Progenitor cell of endocrine pancreas (in vitro differentiated cells): ENCODE results near the gene REV1. TPM values are rescaled to one million over a fixed set of nuclear protein-coding genes. Genes with fewer than 3 reads are reported as not detected.

Source experiments
- DNase-seq: peaks from one replicate; pipeline ENCODE4 v3.0.0; 2021; ENCODE audit warnings: low spot score; ENCODE audit not compliant: unreplicated experiment
- H3K27ac Mint-ChIP-seq: 2 replicates; pipeline ENCODE4 v1.8.0; 2021; ENCODE audit warnings: mild to moderate bottlenecking, moderate library complexity, mixed read lengths
- H3K27me3 Mint-ChIP-seq: 2 replicates; pipeline ENCODE4 v1.8.0; 2021; ENCODE audit warnings: mixed read lengths
- H3K36me3 Mint-ChIP-seq: 2 replicates; pipeline ENCODE4 v1.8.0; 2022; ENCODE audit warnings: mixed read lengths; ENCODE audit not compliant: insufficient read depth
- H3K4me1 Mint-ChIP-seq: 2 replicates; pipeline ENCODE4 v1.8.0; 2021; ENCODE audit warnings: low read depth, mixed read lengths
- H3K4me3 Mint-ChIP-seq: 2 replicates; pipeline ENCODE4 v1.8.0; 2021; ENCODE audit warnings: low read depth, mild to moderate bottlenecking, moderate library complexity, mixed read lengths
- H3K9me3 Mint-ChIP-seq: 2 replicates; pipeline ENCODE4 v1.8.0; 2021; ENCODE audit warnings: low read depth, mixed read lengths
- total RNA-seq: library from RNA; stranded (reverse); gene quantifications from 2 replicates; pipeline ENCODE4 v1.2.1, GENCODE V29; 2021
- TF ChIP-seq, protein P1 (sequence below): fragments of 200-600 bp; sonication (generic); IDR thresholded peaks from one replicate; pipeline ENCODE4 v1.5.0; 2021; ENCODE audit warnings: antibody characterized with exemption, mild to moderate bottlenecking; ENCODE audit not compliant: unreplicated experiment

Gene REV1
- total RNA-seq, 1 donor from 2014 or later, result 53.7 TPM

DNA sequence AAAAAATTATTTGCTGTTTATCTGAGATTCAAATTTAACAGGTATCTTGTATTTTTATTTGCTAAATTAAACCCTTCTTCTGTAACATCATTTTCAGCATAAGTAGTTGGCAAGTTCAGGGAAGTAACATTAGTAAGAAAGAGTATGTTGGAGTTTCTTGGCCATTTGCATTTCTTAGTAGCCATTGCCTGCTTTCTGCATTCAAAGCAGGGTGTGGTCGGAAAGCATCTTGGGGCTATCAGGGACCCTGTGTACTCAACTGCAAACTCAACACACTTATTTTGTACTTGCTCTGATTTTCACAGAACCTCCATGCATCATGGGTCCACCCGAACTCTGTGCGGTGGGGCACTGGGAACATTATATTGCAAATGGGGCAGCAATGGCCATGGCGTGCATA, 30.4 kb upstream of the REV1 start:
- H3K4me3 Mint-ChIP-seq, result no peak overlapping the region
- H3K27me3 Mint-ChIP-seq, result peaks cover 4% of the 10 kb centered on the region
- DNase-seq, result no peak
- no peaks in the 10 kb centered on the region for H3K4me1 Mint-ChIP-seq
- TF ChIP-seq, protein P1, sequence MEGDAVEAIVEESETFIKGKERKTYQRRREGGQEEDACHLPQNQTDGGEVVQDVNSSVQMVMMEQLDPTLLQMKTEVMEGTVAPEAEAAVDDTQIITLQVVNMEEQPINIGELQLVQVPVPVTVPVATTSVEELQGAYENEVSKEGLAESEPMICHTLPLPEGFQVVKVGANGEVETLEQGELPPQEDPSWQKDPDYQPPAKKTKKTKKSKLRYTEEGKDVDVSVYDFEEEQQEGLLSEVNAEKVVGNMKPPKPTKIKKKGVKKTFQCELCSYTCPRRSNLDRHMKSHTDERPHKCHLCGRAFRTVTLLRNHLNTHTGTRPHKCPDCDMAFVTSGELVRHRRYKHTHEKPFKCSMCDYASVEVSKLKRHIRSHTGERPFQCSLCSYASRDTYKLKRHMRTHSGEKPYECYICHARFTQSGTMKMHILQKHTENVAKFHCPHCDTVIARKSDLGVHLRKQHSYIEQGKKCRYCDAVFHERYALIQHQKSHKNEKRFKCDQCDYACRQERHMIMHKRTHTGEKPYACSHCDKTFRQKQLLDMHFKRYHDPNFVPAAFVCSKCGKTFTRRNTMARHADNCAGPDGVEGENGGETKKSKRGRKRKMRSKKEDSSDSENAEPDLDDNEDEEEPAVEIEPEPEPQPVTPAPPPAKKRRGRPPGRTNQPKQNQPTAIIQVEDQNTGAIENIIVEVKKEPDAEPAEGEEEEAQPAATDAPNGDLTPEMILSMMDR, result no peak
- H3K36me3 Mint-ChIP-seq, result no peaks in the 10 kb centered on the region
- H3K9me3 Mint-ChIP-seq, result no peaks in the 10 kb centered on the region
- H3K27ac Mint-ChIP-seq, result no peak overlapping the region

DNA sequence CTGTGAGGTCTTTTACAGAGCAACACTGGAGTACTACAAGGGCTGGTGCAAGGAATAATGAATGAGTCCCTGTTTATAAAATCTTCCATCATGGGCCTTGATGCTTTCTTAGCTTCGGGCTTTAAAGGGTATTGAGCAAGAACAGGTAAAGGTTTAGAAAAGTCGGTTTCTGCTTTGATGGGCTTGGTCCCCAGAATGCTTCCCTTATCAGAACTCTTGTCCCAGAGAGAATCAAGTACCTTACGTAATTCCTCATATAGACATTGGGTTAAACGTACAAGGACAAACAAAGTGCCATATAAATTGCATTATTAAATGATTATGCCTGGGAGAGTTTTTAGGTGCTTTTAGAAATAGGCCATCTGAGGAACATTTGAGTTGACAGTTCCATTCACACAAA, 24.5 kb upstream of the REV1 start:
- no peak overlapping the region for H3K4me3 Mint-ChIP-seq

DNA sequence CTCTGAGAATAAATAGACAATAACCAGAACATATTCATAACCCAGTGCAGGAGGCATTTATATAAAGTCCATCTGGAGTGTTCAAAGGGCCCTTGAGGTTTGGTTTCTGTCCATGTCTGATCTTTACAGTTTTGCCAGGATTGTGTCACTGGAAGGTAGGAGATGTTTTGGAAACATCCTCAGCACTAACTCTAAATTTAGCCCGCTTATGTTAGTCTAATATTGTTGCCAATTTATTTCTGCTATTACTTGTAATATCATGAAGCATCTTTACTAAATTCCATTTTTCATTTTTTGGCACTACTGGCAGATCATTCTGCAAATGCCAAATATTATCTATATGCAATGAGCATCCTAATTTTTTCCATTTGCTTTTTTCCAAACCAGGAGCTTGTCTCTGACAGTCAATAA, 22.4 kb upstream of the REV1 start:
- no peak for DNase-seq
- Mint-ChIP-seq H3K27me3 (no peaks in the 10 kb centered on the region), H3K27ac (no peak overlapping the region), H3K4me3 (no peak overlapping the region), H3K4me1 (peaks cover 7% of the 10 kb centered on the region), H3K9me3 (no peaks in the 10 kb centered on the region), H3K36me3 (no peaks in the 10 kb centered on the region)
- TF ChIP-seq, protein P1, result no peak

More for the DNA sequence above, 24.5 kb upstream of the REV1 start:
- H3K27ac Mint-ChIP-seq, result no peak overlapping the region
- H3K9me3 Mint-ChIP-seq, result no peaks in the 10 kb centered on the region
- no peak for DNase-seq
- no peaks in the 10 kb centered on the region for H3K36me3 Mint-ChIP-seq
- TF ChIP-seq, protein P1, result no peak
- peaks cover 4% of the 10 kb centered on the region for H3K27me3 Mint-ChIP-seq
- H3K4me1 Mint-ChIP-seq, result no peaks in the 10 kb centered on the region

DNA sequence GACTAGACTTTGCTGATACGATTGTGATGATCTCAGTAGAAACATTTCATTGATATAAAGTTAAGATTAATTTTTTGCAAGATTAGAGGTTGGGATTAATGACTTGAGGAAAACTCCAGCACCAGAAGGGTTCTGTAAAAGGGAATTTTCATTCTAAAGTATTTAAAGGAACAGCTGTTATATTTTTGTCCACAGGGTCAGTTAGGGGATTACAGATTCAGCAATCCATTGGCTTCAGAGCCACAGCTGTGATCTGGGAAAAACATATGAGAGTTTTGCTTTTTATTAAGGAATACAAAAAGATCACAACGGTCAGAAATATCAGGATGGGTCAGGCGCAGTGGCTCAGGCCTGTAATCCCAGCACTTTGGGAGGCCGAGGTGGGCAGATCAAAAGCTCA, 19.6 kb upstream of the REV1 start:
- Mint-ChIP-seq H3K27ac (no peak overlapping the region), H3K27me3 (no peaks in the 10 kb centered on the region), H3K9me3 (no peaks in the 10 kb centered on the region), H3K4me3 (no peak overlapping the region), H3K36me3 (no peaks in the 10 kb centered on the region), H3K4me1 (peaks cover 7% of the 10 kb centered on the region)
- no peak for DNase-seq
- TF ChIP-seq, protein P1, result no peak

DNA sequence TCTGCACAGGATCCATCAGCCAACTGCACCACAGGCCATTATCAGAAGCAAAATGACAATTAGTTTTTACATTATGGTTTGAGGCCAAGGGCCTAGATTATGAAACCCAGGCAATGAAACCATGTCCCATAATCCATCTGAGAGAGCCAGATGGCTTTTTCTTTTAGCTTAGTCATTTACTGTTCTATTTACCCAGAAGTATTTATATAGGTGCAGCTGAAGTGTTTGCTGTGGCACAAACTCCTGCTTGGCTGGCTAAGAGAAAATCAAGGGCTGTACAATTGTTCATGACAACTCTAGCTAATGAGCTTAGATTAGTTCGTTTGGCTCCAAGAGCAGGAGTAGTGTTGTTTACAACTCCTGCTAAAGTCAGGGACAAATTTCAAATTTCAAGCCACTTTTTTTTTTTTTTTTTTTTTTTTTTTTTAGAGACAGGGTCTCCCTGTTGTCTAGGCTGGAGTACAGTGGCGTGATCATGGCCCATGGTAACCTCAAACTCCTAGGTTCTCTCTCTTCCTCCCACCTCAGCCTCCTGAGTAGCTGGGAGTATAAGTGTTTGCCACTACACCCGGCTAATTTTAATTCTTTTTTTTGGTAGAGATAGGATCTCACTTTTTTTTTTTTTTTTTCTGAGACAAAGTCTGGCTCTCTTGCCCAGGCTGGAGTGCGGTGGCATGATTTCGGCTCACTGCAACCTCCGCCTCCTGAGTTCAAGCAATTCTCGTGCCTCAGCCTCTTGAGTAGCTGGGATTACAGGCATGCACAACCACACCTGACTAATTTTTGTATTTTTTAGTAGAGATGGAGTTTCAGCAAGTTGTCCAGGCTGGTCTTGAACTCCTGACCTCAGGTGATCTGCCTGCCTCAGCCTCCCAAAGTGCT, 18.4 kb upstream of the REV1 start:
- no peak overlapping the region for H3K4me3 Mint-ChIP-seq
- no peak for DNase-seq
- no peaks in the 10 kb centered on the region for H3K9me3 Mint-ChIP-seq
- no peaks in the 10 kb centered on the region for H3K27me3 Mint-ChIP-seq
- peaks cover 7% of the 10 kb centered on the region for H3K4me1 Mint-ChIP-seq
- H3K27ac Mint-ChIP-seq, result no peak overlapping the region
- no peaks in the 10 kb centered on the region for H3K36me3 Mint-ChIP-seq
- TF ChIP-seq, protein P1, result no peak
